ENCODE data around the gene PABPC1L. TPM values are rescaled to one million over a fixed set of nuclear protein-coding genes. Genes with fewer than 3 reads are reported as not detected.
"Not testable (repeated sequence)": the region's sequence is repeated elsewhere in the genome, so short reads cannot be mapped to it uniquely, and the experiment has no call there.

PABPC1L gene
- total RNA-seq: 100 to 1,000 TPM in 1 of 4 donors, 10 to 100 TPM in 3; 12.0 to 112 (median 31.6) TPM

DNA sequence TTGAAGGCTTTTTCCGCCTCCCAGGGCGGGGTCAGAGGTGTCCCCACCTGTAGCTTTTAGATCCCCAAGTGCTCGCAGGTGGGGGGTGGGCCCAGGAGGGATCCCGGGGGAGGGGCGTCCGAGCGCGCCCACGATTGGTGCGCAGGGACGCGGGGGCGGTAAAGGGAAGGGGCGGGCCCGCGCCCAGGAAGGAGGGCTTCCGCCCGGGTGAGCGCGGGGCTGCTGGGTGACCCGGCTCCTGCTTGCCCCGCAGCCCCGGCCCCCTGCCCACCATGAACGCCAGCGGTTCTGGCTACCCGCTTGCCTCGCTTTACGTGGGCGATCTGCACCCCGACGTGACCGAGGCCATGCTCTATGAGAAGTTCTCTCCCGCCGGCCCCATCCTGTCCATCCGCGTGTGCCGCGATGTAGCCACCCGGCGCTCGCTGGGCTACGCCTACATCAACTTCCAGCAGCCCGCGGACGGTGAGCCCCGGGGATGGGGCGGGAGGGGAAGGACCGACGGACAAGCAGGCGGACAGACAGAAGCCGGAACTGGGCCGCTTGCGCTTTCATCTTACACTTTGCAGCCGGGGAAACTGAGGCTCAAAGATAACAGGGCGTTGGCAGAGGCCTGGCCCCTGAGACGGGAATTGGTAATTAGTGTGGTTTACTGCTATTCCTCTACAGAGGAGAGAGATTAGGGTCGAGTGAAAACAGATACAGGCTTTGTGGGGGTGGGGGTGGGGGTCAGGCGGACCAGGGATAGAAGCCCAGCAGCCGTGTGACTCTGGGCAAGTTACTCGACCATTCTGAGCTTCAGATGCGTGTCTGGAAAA is at the start of gene PABPC1L:
TSS of gene PABPC1L (plus strand) at position 189 of the 818 bp plus-strand sequence. CDS start at position 273, 84 bp downstream.
- Histone ChIP-seq H3K27ac (peak within 1 kb of the TSS in 3 of 4 donors; percentile 7 to 50 (median 21)), H3K4me3 (peak within 1 kb of the TSS; percentile 48 to 72 (median 57)), H3K36me3 (peaks cover 0 to 27% (median 11%) of the 10 kb centered on the region in 4 donors), H3K4me1 (peaks cover 0 to 19% (median 14%) of the 10 kb centered on the region in 4 donors), H3K27me3 (no peaks in the 10 kb centered on the region), H3K9me3 (no peaks in the 10 kb centered on the region)
- intact Hi-C loops (cut with DNase I; ENCODE audit: low total_unique reads) (no loop called here), in situ Hi-C loops (cut with MboI; ENCODE audit: low pct_ligation_motif_present in 1 of 4, low pct_unique_long_range_greater_than_20kb in 1 of 4, low sequenced_read_pairs in 3 of 4) (no loop called here)
- peak; percentile 80 for DNase-seq
- WGBS, 2 donors (ENCODE audit: low coverage in 1 of 2): 0 to 3% methylated on average over 9 to 60 of the region's 61 CpGs
- TF ChIP-seq POLR2AphosphoS5 (IDR thresholded peaks at IDR 0.05) (peak in 2 of 3 donors; percentile 49 to 72), EP300 (IDR thresholded peaks at IDR 0.05; ENCODE audit: low read depth) (no peak), POLR2A (IDR thresholded peaks at IDR 0.05) (peak; percentile 33)
- TF ChIP-seq, protein P1, sequence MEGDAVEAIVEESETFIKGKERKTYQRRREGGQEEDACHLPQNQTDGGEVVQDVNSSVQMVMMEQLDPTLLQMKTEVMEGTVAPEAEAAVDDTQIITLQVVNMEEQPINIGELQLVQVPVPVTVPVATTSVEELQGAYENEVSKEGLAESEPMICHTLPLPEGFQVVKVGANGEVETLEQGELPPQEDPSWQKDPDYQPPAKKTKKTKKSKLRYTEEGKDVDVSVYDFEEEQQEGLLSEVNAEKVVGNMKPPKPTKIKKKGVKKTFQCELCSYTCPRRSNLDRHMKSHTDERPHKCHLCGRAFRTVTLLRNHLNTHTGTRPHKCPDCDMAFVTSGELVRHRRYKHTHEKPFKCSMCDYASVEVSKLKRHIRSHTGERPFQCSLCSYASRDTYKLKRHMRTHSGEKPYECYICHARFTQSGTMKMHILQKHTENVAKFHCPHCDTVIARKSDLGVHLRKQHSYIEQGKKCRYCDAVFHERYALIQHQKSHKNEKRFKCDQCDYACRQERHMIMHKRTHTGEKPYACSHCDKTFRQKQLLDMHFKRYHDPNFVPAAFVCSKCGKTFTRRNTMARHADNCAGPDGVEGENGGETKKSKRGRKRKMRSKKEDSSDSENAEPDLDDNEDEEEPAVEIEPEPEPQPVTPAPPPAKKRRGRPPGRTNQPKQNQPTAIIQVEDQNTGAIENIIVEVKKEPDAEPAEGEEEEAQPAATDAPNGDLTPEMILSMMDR (IDR thresholded peaks at IDR 0.05): no peak

DNA sequence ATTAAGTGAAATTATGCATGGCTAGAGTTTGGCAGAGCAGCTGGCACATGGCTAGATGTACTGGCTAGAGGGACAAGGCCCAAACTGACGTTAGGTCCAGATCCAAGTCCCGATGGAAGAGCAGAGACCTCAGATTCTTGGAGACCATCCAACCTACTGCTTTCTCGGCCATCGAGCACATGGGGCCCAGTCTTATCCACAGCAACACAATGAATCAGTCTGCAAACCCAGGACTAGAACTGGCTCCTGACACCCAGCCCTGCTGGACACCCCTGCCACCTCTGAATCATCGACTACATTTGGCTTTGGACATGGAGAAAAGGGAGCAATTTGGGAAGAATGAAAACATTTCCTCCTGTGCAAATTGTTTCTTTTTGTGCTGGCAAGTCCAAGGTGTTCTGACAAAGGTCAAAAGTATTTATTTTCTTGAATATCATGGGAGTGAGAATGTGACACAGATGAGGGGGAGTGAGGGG is 48.3 kb upstream of the PABPC1L start:
- no peak for DNase-seq
- in situ Hi-C loops (cut with MboI; ENCODE audit: low pct_ligation_motif_present in 1 of 4, low pct_unique_long_range_greater_than_20kb in 1 of 4, low sequenced_read_pairs in 3 of 4): loop anchor here in 3 of 4 donors (10.0 to 25.0 kb wide), 3 partner anchors 117 to 177 kb away; partner anchors contain the start of gene KCNK15 (in 2 of the 3)
- Histone ChIP-seq H3K4me3 (no peak overlapping the region), H3K4me1 (peaks cover 0 to 25% (median 1%) of the 10 kb centered on the region in 4 donors), H3K27me3 (no peaks in the 10 kb centered on the region), H3K27ac (no peak overlapping the region), H3K36me3 (no peaks in the 10 kb centered on the region), H3K9me3 (no peaks in the 10 kb centered on the region)
- TF ChIP-seq, protein P1 (IDR thresholded peaks at IDR 0.05): no peak
- TF ChIP-seq EP300 (IDR thresholded peaks at IDR 0.05; ENCODE audit: low read depth) (no peak), POLR2A (IDR thresholded peaks at IDR 0.05) (no peak), POLR2AphosphoS5 (IDR thresholded peaks at IDR 0.05) (no peak)
- 19 to 60% methylated on average over 1 to 5 of the region's 5 CpGs for WGBS, 2 donors (ENCODE audit: low coverage in 1 of 2)
- intact Hi-C loops (cut with DNase I; ENCODE audit: low total_unique reads): no loop called here

DNA sequence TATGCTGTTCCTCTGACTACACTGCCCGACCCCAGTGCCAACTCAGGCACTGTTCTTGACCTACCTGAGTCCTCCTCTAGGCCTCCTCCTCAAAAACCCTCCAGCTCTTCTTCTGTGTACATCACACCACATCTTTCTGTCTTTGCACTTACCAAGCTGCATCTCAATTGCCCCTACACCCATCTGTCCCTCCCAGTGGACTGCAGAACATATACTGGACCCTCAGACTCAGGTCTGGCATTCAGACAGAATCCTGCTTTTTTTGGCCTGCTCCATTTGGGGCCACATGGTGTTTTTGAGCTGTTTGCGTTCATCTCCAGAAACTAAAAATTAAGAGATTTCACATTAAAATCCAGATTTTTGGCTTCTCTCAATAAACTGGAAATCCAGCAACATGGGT is 47.6 kb upstream of the PABPC1L start:
- DNase-seq: no peak
- TF ChIP-seq POLR2AphosphoS5 (IDR thresholded peaks at IDR 0.05) (no peak), POLR2A (IDR thresholded peaks at IDR 0.05) (no peak), EP300 (IDR thresholded peaks at IDR 0.05; ENCODE audit: low read depth) (no peak)
- TF ChIP-seq, protein P1 (IDR thresholded peaks at IDR 0.05): no peak
- Histone ChIP-seq H3K27me3 (no peaks in the 10 kb centered on the region), H3K4me1 (peaks cover 0 to 30% (median 2%) of the 10 kb centered on the region in 4 donors), H3K36me3 (no peaks in the 10 kb centered on the region), H3K4me3 (no peak overlapping the region), H3K9me3 (no peaks in the 10 kb centered on the region), H3K27ac (no peak overlapping the region)
- 73 to 82% methylated on average over 2 of the region's 2 CpGs for WGBS, 2 donors (ENCODE audit: low coverage in 1 of 2)
- in situ Hi-C loops (cut with MboI; ENCODE audit: low pct_ligation_motif_present in 1 of 4, low pct_unique_long_range_greater_than_20kb in 1 of 4, low sequenced_read_pairs in 3 of 4): loop anchor here in 3 of 4 donors (10.0 to 25.0 kb wide), 3 partner anchors 117 to 177 kb away; partner anchors contain the start of gene KCNK15 (in 2 of the 3)
- intact Hi-C loops (cut with DNase I; ENCODE audit: low total_unique reads): no loop called here

DNA sequence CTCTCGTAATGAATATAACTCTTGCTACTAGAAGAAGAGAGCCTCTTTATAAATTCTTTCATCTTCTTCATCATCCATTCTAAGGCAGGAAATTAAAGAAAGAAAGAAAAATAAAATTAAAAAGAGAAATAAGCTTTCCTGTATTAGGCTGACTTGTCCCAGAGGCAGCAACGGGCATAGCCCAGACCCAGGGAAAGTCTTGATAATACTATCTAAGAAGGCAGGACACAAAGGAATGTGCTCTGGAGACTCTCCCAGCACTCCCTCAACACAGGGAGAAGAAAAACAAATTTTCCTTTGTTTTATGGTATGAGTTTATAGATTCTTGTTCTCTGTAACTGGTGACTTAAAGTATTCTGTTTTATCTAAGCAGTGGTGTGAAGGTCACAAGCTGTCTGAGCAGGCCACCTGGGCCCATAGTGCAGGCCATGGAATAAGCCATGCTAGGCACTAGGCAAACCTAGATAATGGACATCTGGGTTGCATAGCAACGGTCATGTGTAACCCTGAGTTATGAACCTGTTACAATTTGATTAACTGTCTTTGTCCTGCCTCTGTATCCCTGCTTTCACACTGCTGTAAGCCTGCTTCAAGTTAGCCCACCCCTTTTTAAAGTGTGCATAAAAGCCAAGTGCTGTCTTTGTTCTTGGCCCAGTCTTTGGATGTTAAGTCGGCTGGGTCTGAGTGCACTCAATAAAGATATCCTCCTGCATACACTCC is 46.3 kb upstream of the PABPC1L start:
- in situ Hi-C loops (cut with MboI; ENCODE audit: low pct_ligation_motif_present in 1 of 4, low pct_unique_long_range_greater_than_20kb in 1 of 4, low sequenced_read_pairs in 3 of 4): loop anchor here in 3 of 4 donors (10.0 to 25.0 kb wide), 3 partner anchors 119 to 179 kb away; partner anchors contain the start of gene KCNK15 (in 2 of the 3)
- H3K4me1 ChIP-seq: peaks cover 0 to 29% (median 4%) of the 10 kb centered on the region in 4 donors

DNA sequence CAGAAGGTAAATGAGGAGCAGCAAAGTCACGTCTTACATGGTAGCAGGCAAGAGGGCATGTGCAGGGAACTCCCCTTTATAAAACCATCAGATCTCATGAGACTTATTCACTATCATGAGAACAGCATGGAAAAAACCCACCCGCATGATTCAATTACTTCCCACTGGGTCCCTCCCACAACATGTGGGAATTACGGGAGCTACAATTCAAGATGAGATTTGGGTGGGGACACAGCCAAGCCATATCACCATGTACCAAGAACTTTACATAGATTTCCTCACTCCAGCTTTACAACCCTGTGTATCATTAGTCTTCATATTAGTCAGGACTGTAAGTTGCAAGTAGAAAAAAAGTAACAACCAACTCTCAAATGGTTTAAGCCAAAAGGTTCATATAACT is 45.4 kb upstream of the PABPC1L start:
- H3K36me3 ChIP-seq; H3K27ac ChIP-seq; H3K9me3 ChIP-seq; H3K4me3 ChIP-seq; intact Hi-C loops (cut with DNase I; ENCODE audit: low total_unique reads); DNase-seq; H3K27me3 ChIP-seq: not testable (repeated sequence)
- in situ Hi-C loops (cut with MboI; ENCODE audit: low pct_ligation_motif_present in 1 of 4, low pct_unique_long_range_greater_than_20kb in 1 of 4, low sequenced_read_pairs in 3 of 4): loop anchor here in 3 of 4 donors (10.0 to 25.0 kb wide), 3 partner anchors 120 to 180 kb away; partner anchors contain the start of gene KCNK15 (in 2 of the 3)
- peaks cover 0 to 20% (median 4%) of the 10 kb centered on the region in 4 donors for H3K4me1 ChIP-seq
- 65 to 83% methylated on average over 2 to 3 of the region's 3 CpGs for WGBS, 2 donors (ENCODE audit: low coverage in 1 of 2)

More for the DNA sequence above, 46.3 kb upstream of the PABPC1L start:
- WGBS, 2 donors (ENCODE audit: low coverage in 1 of 2): 62 to 73% methylated on average over 3 to 4 of the region's 4 CpGs
- H3K4me3 ChIP-seq; H3K27me3 ChIP-seq; H3K9me3 ChIP-seq; intact Hi-C loops (cut with DNase I; ENCODE audit: low total_unique reads); H3K36me3 ChIP-seq; H3K27ac ChIP-seq; DNase-seq: not testable (repeated sequence)

Measured in transverse colon (tissue), 4 donors.